ENCODE measurements around the gene MCM5.

GRCh38 chr22:35399678-35400500, at the start of gene MCM5:
- TF ChIP-seq, protein P1, sequence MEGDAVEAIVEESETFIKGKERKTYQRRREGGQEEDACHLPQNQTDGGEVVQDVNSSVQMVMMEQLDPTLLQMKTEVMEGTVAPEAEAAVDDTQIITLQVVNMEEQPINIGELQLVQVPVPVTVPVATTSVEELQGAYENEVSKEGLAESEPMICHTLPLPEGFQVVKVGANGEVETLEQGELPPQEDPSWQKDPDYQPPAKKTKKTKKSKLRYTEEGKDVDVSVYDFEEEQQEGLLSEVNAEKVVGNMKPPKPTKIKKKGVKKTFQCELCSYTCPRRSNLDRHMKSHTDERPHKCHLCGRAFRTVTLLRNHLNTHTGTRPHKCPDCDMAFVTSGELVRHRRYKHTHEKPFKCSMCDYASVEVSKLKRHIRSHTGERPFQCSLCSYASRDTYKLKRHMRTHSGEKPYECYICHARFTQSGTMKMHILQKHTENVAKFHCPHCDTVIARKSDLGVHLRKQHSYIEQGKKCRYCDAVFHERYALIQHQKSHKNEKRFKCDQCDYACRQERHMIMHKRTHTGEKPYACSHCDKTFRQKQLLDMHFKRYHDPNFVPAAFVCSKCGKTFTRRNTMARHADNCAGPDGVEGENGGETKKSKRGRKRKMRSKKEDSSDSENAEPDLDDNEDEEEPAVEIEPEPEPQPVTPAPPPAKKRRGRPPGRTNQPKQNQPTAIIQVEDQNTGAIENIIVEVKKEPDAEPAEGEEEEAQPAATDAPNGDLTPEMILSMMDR (IDR thresholded peaks at IDR 0.05; ENCODE audit: low read length), result no peak
- no peak for TF ChIP-seq EZH2 (IDR thresholded peaks at IDR 0.05; ENCODE audit: borderline replicate concordance, low read length)
